BE2C (cell line): ENCODE data around the gene MTO1.
"Not testable (repeated sequence)": the region's sequence is repeated elsewhere in the genome, so short reads cannot be mapped to it uniquely, and the experiment has no call there.

ENCODE experiments used
- DNase-seq: peaks from one replicate; pipeline ENCODE4 v3.0.0-alpha.2; 2020
- H3K27me3 ChIP-seq: fragments of 250-450 bp; sonication (Bioruptor Pico); 2 replicates; pipeline ENCODE4 v1.5.1; 2020; ENCODE audit warnings: mild to moderate bottlenecking
- H3K36me3 ChIP-seq: fragments of 250-450 bp; sonication (Bioruptor Pico); 2 replicates; pipeline ENCODE4 v1.5.1; 2020; ENCODE audit warnings: mild to moderate bottlenecking
- H3K4me1 ChIP-seq: fragments of 250-450 bp; sonication (Bioruptor Pico); 2 replicates; pipeline ENCODE4 v1.5.1; 2020
- H3K4me3 ChIP-seq: 2 replicates; pipeline ENCODE4 v1.5.1; 2011; ENCODE audit warnings: low read depth, low read length
- H3K9me3 ChIP-seq: fragments of 250-450 bp; sonication (Bioruptor Pico); 2 replicates; pipeline ENCODE4 v1.5.1; 2020
- TF ChIP-seq, protein P1 (sequence below): IDR thresholded peaks from 2 replicates; pipeline ENCODE4 v1.5.1; 2012; ENCODE audit warnings: mild to moderate bottlenecking, low read depth, low read length

Gene MTO1

GRCh38 chr6:73516514-73517489 is 55.3 kb downstream of the MTO1 start:
- TF ChIP-seq, protein P1, sequence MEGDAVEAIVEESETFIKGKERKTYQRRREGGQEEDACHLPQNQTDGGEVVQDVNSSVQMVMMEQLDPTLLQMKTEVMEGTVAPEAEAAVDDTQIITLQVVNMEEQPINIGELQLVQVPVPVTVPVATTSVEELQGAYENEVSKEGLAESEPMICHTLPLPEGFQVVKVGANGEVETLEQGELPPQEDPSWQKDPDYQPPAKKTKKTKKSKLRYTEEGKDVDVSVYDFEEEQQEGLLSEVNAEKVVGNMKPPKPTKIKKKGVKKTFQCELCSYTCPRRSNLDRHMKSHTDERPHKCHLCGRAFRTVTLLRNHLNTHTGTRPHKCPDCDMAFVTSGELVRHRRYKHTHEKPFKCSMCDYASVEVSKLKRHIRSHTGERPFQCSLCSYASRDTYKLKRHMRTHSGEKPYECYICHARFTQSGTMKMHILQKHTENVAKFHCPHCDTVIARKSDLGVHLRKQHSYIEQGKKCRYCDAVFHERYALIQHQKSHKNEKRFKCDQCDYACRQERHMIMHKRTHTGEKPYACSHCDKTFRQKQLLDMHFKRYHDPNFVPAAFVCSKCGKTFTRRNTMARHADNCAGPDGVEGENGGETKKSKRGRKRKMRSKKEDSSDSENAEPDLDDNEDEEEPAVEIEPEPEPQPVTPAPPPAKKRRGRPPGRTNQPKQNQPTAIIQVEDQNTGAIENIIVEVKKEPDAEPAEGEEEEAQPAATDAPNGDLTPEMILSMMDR: no peak

GRCh38 chr6:73518100-73518981 is 56.8 kb downstream of the MTO1 start:
- H3K9me3 ChIP-seq, DNase-seq: not testable (repeated sequence)

More at GRCh38 chr6:73516514-73517489, 55.3 kb downstream of the MTO1 start:
- peaks cover 70% of the 10 kb centered on the region for H3K36me3 ChIP-seq
- H3K4me1 ChIP-seq: no peaks in the 10 kb centered on the region
- H3K27me3 ChIP-seq: peaks cover 10% of the 10 kb centered on the region; the same call in 1 of the 2 replicates
- no peak for DNase-seq
- no peaks in the 10 kb centered on the region; the same call in 1 of the 2 replicates for H3K9me3 ChIP-seq
- peak overlapping the region; percentile 20 for H3K4me3 ChIP-seq

DNA sequence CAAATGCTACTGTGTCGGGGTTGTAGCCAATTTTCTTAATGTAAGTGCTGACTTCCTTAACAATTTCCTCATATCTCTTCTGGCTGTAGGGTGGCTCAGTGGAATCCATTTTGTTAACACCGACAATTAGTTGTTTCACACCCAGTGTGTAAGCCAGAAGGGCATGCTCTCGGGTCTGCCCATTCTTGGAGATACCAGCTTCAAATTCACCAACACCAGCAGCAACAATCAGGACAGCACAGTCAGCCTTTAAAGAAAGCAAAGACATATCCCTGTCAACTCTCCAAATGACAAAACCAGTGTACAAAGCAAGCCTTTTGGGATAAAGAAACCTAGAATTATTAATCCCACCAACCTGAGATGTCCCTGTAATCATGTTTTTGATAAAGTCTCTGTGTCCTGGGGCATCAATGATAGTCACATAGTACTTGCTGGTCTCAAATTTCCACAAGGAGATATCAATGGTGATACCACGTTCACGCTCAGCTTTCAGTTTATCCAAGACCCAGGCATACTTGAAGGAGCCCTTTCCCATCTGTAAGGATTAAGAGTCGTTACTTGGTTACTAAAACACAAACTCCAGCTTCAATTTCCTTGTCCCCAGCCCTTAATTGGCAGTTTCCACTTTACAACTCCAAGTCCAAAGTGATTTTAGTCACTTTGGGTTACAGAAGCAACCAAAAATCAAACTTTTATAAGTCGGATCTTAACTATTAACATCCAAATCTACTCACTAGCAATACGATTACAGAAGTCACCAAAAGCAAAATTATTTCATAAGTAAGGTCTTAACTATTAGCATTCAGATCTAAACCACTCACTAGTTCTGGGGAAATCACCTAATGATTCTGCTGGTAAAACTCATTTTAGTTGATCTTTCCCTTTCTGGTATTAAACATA is 57.7 kb downstream of the MTO1 start:
- H3K9me3 ChIP-seq, H3K27me3 ChIP-seq, H3K4me1 ChIP-seq, DNase-seq: not testable (repeated sequence)
- peak overlapping the region; percentile 99 for H3K4me3 ChIP-seq
- peaks cover 62% of the 10 kb centered on the region for H3K36me3 ChIP-seq

More at GRCh38 chr6:73518100-73518981, 56.8 kb downstream of the MTO1 start:
- H3K4me1 ChIP-seq: not testable (repeated sequence)
- Histone ChIP-seq H3K36me3 (peaks cover 67% of the 10 kb centered on the region), H3K27me3 (peaks cover 10% of the 10 kb centered on the region; the same call in 1 of the 2 replicates), H3K4me3 (peak overlapping the region; percentile 99)

GRCh38 chr6:73519926-73520687 is 58.6 kb downstream of the MTO1 start:
- TF ChIP-seq, protein P1: no peak
- H3K4me3 ChIP-seq: peak overlapping the region; percentile 99
- peaks cover 57% of the 10 kb centered on the region for H3K36me3 ChIP-seq
- peaks cover 6% of the 10 kb centered on the region; the same call in 1 of the 2 replicates for H3K27me3 ChIP-seq
- no peaks in the 10 kb centered on the region for H3K9me3 ChIP-seq
- peaks cover 4% of the 10 kb centered on the region for H3K4me1 ChIP-seq
- DNase-seq: peak; percentile 68

DNA sequence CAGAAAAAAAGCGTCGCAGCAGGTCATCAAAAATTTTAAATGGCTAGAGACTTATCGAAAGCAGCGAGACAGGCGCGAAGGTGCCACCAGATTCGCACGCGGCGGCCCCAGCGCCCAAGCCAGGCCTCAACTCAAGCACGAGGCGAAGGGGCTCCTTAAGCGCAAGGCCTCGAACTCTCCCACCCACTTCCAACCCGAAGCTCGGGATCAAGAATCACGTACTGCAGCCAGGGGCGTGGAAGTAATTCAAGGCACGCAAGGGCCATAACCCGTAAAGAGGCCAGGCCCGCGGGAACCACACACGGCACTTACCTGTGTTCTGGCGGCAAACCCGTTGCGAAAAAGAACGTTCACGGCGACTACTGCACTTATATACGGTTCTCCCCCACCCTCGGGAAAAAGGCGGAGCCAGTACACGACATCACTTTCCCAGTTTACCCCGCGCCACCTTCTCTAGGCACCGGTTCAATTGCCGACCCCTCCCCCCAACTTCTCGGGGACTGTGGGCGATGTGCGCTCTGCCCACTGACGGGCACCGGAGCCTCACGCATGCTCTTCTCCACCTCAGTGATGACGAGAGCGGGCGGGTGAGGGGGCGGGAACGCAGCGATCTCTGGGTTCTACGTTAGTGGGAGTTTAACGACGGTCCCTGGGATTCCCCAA is 59.3 kb downstream of the MTO1 start, which contains the start of gene EEF1A1:
EEF1A1 (minus strand) TSS at position 345 of the 663 bp plus-strand sequence. CDS start 1,006 bp downstream, outside the sequence.
- Histone ChIP-seq H3K4me1 (peaks cover 4% of the 10 kb centered on the region), H3K4me3 (peak within 1 kb of the TSS; percentile 99), H3K27me3 (peaks cover 6% of the 10 kb centered on the region; the same call in 1 of the 2 replicates), H3K9me3 (no peaks in the 10 kb centered on the region), H3K36me3 (peaks cover 49% of the 10 kb centered on the region)
- DNase-seq: peak; percentile 100
- TF ChIP-seq, protein P1: no peak
